VCaP (cell line): ENCODE data around the gene C17orf107.
"Not testable (repeated sequence)": the region's sequence is repeated elsewhere in the genome, so short reads cannot be mapped to it uniquely, and the experiment has no call there.

ENCODE experiments used
- H3K27ac ChIP-seq: fragments of 450-650 bp; 2 replicates; pipeline ENCODE4 v1.5.1; 2017
- CTCF ChIP-seq: fragments of 450-650 bp; conservative IDR thresholded peaks from 2 replicates; pipeline ENCODE4 v1.5.1; 2017; ENCODE audit warnings: mild to moderate bottlenecking, moderate library complexity

The C17orf107 gene

GRCh38 chr17:4920351-4921048 lies 21.2 kb downstream of the C17orf107 start:
- TF ChIP-seq CTCF: no peak

GRCh38 chr17:4921320-4921719 lies 22.0 kb downstream of the C17orf107 start:
- no peak for TF ChIP-seq CTCF
- H3K27ac ChIP-seq: no peak overlapping the region

More at GRCh38 chr17:4920351-4921048, 21.2 kb downstream of the C17orf107 start:
- H3K27ac ChIP-seq: no peak overlapping the region

GRCh38 chr17:4926577-4927335 lies 27.4 kb downstream of the C17orf107 start:
- H3K27ac ChIP-seq: not testable (repeated sequence)

GRCh38 chr17:4928881-4929280 lies 29.5 kb downstream of the C17orf107 start:
- H3K27ac ChIP-seq: no peak overlapping the region
- TF ChIP-seq CTCF: no peak

GRCh38 chr17:4931963-4932362 lies 32.6 kb downstream of the C17orf107 start, which contains the start of gene GP1BA:
TSS of gene GP1BA (plus strand) at chr17:4932277. CDS start at chr17:4932605, 328 bp downstream.
- H3K27ac ChIP-seq: no peak within 1 kb of the TSS
- no peak for TF ChIP-seq CTCF

GRCh38 chr17:4932756-4933155 lies 33.4 kb downstream of the C17orf107 start:
- no peak for TF ChIP-seq CTCF
- no peak overlapping the region for H3K27ac ChIP-seq

- no peak for TF ChIP-seq CTCF
Measured at GRCh38 chr17:4933646-4934045, 34.3 kb downstream of the C17orf107 start.

More at GRCh38 chr17:4933646-4934045, 34.3 kb downstream of the C17orf107 start:
- H3K27ac ChIP-seq: no peak overlapping the region
